Ovary (tissue), 10 donors: Measurements from ENCODE around the gene BSCL2. TPM values are rescaled to one million over a fixed set of nuclear protein-coding genes. Genes with fewer than 3 reads are reported as not detected.

ENCODE experiments used
- DNase-seq, 5 donors: peaks; one replicate each; pipeline ENCODE4 v3.0.0-alpha.2; 2019 to 2020
- H3K27ac ChIP-seq, 2 donors: fragments of 200-600 bp; one replicate each; pipeline versions ENCODE4 v1.5.1 to v1.8.0; 2019 to 2022
- H3K27me3 ChIP-seq: fragments of 200-600 bp; one replicate; pipeline ENCODE4 v1.8.0; 2022
- H3K36me3 ChIP-seq: fragments of 200-600 bp; sonication (generic); one replicate; pipeline ENCODE4 v1.5.1; 2019
- H3K4me1 ChIP-seq: one replicate; pipeline ENCODE4 v1.8.1; 2013; ENCODE audit warnings: mild to moderate bottlenecking, moderate library complexity; ENCODE audit not compliant: insufficient read depth
- H3K4me3 ChIP-seq: fragments of 200-600 bp; sonication (generic); one replicate; pipeline ENCODE4 v1.5.1; 2017
- H3K9me3 ChIP-seq, 2 donors: fragments of 200-600 bp in 1 of 2; sonication (generic) in 1 of 2; one replicate each; pipeline versions ENCODE4 v1.5.1 to v1.8.1; 2013 to 2019; ENCODE audit warnings: mild to moderate bottlenecking in 1 of 2, moderate library complexity in 1 of 2
- EP300 ChIP-seq: sonication (generic); formaldehyde crosslinking; IDR thresholded peaks from one replicate; pipeline ENCODE4 v1.6.1; 2017; ENCODE audit warnings: antibody characterized with exemption
- POLR2A ChIP-seq: fragments of 450-650 bp; IDR thresholded peaks from one replicate; pipeline ENCODE4 v1.6.1; 2017; ENCODE audit warnings: antibody characterized with exemption, mild to moderate bottlenecking, moderate library complexity
- WGBS, 3 donors: extraction: QIAGEN DNeasy Blood & Tissue Kit in 1 of 3; methylation state at CpG; one replicate each; pipeline versions ENCODE4 v1.1.5 to v1.1.7; 2013 to 2017; 5-methylcytosine and 5-hydroxymethylcytosine counted together
- intact Hi-C, 4 donors: fragments of 100-400 bp; cut with DNase I; formaldehyde crosslinking; loops; one replicate each; pipeline versions ENCODE4 v1.11.0 to v1.15.1; 2022 to 2023
- long read RNA-seq, 3 donors: library from polyadenylated mRNA in 2 of 3; unstranded in 2 of 3; transcript quantifications; one replicate each; pipeline ENCODE4 v2.0.0 and lab custom pipeline, GENCODE V29; 2021 to 2026
- polyA plus RNA-seq, 2 donors: library from polyadenylated mRNA; stranded (reverse); fragments of 200-250 nt in 1 of 2; fragments of 350-450 nt in 1 of 2; fragmentation: Illumina TruSeq in 1 of 2; extraction: RNeasy Lipid Tissue Mini Kit (QIAGEN cat#74804) in 1 of 2; gene quantifications; one replicate each; pipeline ENCODE4 v1.2.3, GENCODE V29; 2013 to 2014
- total RNA-seq, 7 donors: library from RNA; depleted of rRNA in 2 of 7; stranded (reverse); fragments of >200 nt in 2 of 7; fragmentation: NEBNext Ultra II Directional in 3 of 7; extraction: Animal tissue kit (Norgen Biotek cat#: 25700) in 3 of 7; gene quantifications; one replicate each; pipeline versions ENCODE4 v1.1.0 to v1.2.4, GENCODE V29; 2016 to 2023
- TF ChIP-seq, protein P1 (sequence below), 3 donors: fragments of 450-650 bp in 2 of 3; fragments of 200-600 bp in 1 of 3; IDR thresholded peaks; one replicate each; pipeline versions ENCODE4 v1.5.1 to v1.8.0; 2016 to 2022; ENCODE audit warnings: antibody characterized with exemption in 3 of 3, mild to moderate bottlenecking in 1 of 3
- donor health status: DM: no; HTN: no; CAD: no; lungs with moderate emphysema.
- donor health status: DM: no; HTN: no; CAD: no.
- donor health status: Bipolar disorder and iron deficiency.
- donor health status: DM: yes; HTN: yes; CAD: no.
- donor health status: DM: no; HTN: no; CAD: no.
- donor health status: DM: yes; HTN: yes; CAD: no.

The BSCL2 gene
- total RNA-seq (100 to 1,000 TPM in 1 of 7 donors, 10 to 100 TPM in 6; 31.4 to 122 (median 57.2) TPM), polyA plus RNA-seq (10 to 100 TPM; 49.2 to 57.8 TPM)
- long read RNA-seq, donor 1, transcript BSCL2-207 (11 exons, 1,516 nt) = major isoform, 120 of 255 reads
- long read RNA-seq, donor 1, transcript BSCL2-210 (11 exons, 1,440 nt) = minor isoform, 23 of 255 reads
- long read RNA-seq, donor 1, transcript BSCL2-203 (11 exons, 1,683 nt) = minor isoform, 16 of 255 reads
- long read RNA-seq, donor 1, transcript BSCL2-205 (11 exons, 1,693 nt) = minor isoform, 7 of 255 reads
- long read RNA-seq, donor 1, partial matches to known transcripts = 7 of 255 reads
- long read RNA-seq, donor 1, other reads (novel, unspliced or antisense) = 80 of 255 reads
- long read RNA-seq, donor 2, transcript BSCL2-207 (11 exons, 1,516 nt) = major isoform, 58 of 90 reads
- long read RNA-seq, donor 2, transcript BSCL2-210 (11 exons, 1,440 nt) = minor isoform, 11 of 90 reads
- long read RNA-seq, donor 2, partial matches to known transcripts = 6 of 90 reads
- long read RNA-seq, donor 2, other reads (novel, unspliced or antisense) = 6 of 90 reads
- long read RNA-seq, donor 3, transcript BSCL2-205 (11 exons, 1,693 nt) = minor isoform, 5 of 66 reads
- long read RNA-seq, donor 3, transcript BSCL2-210 (11 exons, 1,440 nt) = minor isoform, 5 of 66 reads
- long read RNA-seq, donor 3, transcript BSCL2-207 (11 exons, 1,516 nt) = major isoform, 28 of 66 reads
- long read RNA-seq, donor 3, partial matches to known transcripts = 10 of 66 reads
- long read RNA-seq, donor 3, other reads (novel, unspliced or antisense) = 15 of 66 reads

DNA sequence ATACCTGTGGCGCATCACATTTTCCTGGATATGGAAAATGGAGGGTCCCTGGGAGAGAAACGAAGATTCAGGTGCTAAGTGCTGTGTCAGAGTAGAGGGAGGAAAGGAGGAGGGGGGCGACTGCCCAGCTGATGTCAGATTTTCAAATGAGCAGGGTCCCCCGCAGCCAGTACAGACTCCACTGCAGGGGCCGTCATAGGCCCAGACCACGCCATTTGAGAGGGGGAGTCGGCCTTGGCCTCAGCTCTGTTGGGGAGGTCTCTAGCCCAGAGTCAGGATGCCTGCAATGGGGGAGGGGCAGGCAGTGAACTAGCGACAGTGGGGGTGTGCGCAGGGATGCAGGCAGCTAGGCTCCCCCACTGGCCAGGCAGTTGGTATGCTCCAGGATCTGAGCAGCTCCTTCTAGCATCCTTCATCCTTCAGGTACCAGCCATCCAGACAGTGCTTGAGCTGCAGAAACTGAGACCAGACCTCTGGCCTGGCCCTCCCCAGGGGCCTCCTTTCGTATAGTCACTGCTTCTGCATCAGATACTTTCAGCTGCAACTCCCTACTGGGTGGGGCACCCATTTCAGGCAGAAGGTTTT is at the start of gene BSCL2, which contains the start of gene GNG3:
Gene BSCL2, minus strand, starts transcription at position 148 of the 585 bp plus-strand sequence. CDS start 229 bp downstream, outside the sequence.
Gene GNG3, plus strand, starts transcription at position 400 of the 585 bp plus-strand sequence. CDS start 620 bp downstream, outside the sequence.
- H3K4me3 ChIP-seq = peak within 1 kb of the TSS; percentile 67
- H3K27me3 ChIP-seq = no peaks in the 10 kb centered on the region
- no peak for TF ChIP-seq POLR2A
- no peak for TF ChIP-seq EP300
- TF ChIP-seq, protein P1, sequence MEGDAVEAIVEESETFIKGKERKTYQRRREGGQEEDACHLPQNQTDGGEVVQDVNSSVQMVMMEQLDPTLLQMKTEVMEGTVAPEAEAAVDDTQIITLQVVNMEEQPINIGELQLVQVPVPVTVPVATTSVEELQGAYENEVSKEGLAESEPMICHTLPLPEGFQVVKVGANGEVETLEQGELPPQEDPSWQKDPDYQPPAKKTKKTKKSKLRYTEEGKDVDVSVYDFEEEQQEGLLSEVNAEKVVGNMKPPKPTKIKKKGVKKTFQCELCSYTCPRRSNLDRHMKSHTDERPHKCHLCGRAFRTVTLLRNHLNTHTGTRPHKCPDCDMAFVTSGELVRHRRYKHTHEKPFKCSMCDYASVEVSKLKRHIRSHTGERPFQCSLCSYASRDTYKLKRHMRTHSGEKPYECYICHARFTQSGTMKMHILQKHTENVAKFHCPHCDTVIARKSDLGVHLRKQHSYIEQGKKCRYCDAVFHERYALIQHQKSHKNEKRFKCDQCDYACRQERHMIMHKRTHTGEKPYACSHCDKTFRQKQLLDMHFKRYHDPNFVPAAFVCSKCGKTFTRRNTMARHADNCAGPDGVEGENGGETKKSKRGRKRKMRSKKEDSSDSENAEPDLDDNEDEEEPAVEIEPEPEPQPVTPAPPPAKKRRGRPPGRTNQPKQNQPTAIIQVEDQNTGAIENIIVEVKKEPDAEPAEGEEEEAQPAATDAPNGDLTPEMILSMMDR (IDR thresholded peaks at IDR 0.05) = no peak
- intact Hi-C loops = no loop called here
- DNase-seq = peak; percentile 47 to 73 (median 64)
- no peaks in the 10 kb centered on the region for H3K9me3 ChIP-seq
- H3K27ac ChIP-seq = peak within 1 kb of the TSS; percentile 76 to 81
- H3K36me3 ChIP-seq = no peaks in the 10 kb centered on the region
- peaks cover 18% of the 10 kb centered on the region for H3K4me1 ChIP-seq
- 44 to 71% (median 58%) methylated on average over 10 of the region's 10 CpGs for WGBS, 3 donors

DNA sequence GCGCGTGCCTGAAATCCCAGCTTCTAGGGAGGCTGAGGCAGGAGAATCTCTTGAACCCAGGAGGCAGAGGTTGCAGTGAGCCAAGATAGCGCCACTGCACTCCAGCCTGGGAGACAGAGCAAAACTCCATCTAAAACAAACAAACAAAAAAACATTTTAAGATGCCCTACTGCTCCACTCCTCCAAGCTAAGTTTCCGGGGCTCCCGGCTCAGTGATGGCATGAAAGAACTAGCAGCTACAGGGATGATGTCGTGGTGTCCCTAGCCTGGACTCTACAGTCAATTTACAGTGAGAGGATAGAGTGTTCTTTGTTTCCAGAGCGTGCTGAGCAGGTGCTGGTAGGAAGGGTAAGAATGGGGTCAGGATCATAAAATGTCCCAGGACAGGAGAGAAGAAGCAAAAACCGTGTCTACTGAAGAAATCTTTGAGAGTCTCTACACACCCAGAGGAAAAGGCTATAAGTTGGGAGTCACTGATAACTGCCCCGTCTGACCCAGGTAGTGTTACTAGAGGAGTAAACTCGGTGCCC is 47.9 kb upstream of the BSCL2 start:
- intact Hi-C loops = no loop called here
- no peaks in the 10 kb centered on the region for H3K27me3 ChIP-seq
- DNase-seq = no peak
- TF ChIP-seq, protein P1 (IDR thresholded peaks at IDR 0.05) = no peak
- TF ChIP-seq EP300 = no peak
- no peak for TF ChIP-seq POLR2A
- no peaks in the 10 kb centered on the region for H3K9me3 ChIP-seq
- H3K36me3 ChIP-seq = no peaks in the 10 kb centered on the region
- no peak overlapping the region for H3K4me3 ChIP-seq
- H3K27ac ChIP-seq = no peak overlapping the region
- H3K4me1 ChIP-seq = peaks cover 7% of the 10 kb centered on the region
- WGBS, 3 donors = 72 to 78% (median 75%) methylated on average over 10 of the region's 10 CpGs

DNA sequence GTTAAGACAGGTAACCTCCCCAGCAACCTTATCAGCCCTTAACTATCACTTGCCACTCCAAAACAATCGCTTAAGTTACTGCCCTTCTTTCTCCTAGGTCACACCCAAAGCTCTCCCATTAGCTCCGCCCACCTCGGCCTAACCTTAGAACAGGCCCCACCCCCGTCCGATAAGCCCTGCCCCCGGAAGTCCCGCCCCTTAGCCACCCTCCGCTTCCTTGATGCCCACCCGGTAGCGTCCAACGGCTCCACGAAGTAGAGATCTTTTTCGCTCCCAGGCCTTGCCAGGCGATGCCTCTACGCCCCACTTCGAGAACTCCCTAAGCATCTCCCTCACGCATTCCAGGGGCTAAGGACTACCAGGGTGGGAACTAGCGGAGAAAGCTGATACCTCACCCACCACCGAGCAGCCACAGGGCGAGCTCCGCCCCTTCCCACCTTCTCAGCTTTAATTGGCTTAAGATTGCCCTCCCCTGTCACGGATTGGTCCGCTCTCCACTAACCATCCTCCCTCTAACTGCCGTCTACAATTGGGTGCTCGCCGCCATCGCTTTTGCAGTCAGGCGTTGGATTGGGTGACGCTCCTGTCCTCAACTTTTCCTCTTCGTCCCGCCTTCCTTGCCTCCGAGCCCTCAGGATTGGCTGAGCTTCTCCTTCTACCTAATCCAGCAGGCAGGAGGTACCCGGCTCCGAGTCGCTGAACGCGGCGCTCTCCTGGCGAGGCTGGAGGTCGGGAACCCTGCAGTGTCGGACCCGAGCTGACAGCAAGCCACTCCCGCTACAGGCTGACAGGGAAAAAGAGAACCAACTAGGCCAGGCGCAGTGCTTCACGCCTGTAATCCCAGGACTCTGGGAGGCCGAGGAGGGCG is 46.7 kb upstream of the BSCL2 start, which contains the start of gene ZBTB3:
Gene ZBTB3, minus strand, starts transcription at position 425 of the 868 bp plus-strand sequence. CDS start 496 bp downstream, outside the sequence.
- Histone ChIP-seq H3K9me3 (no peaks in the 10 kb centered on the region), H3K27me3 (no peaks in the 10 kb centered on the region), H3K36me3 (no peaks in the 10 kb centered on the region), H3K4me3 (peak within 1 kb of the TSS; percentile 87), H3K27ac (peak within 1 kb of the TSS; percentile 42 to 84), H3K4me1 (peaks cover 7% of the 10 kb centered on the region)
- DNase-seq = peak; percentile 94 to 98 (median 96)
- WGBS, 3 donors = 0 to 1% (median 0%) methylated on average over 47 of the region's 47 CpGs
- TF ChIP-seq EP300 = peak; percentile 63
- TF ChIP-seq, protein P1 (IDR thresholded peaks at IDR 0.05) = peak in 1 of 3 donors; percentile 24
- peak; percentile 81 for TF ChIP-seq POLR2A
- intact Hi-C loops = no loop called here
